C4-2B (cell line): ENCODE results near the gene NKG7.

Experiments
- H3K27ac ChIP-seq: fragments of 450-650 bp; 2 replicates; pipeline ENCODE4 v1.5.1; 2017
- CTCF ChIP-seq: fragments of 450-650 bp; conservative IDR thresholded peaks from 2 replicates; pipeline ENCODE4 v1.5.1; 2017; ENCODE audit warnings: mild to moderate bottlenecking
- ZFX ChIP-seq: fragments of 450-650 bp; IDR thresholded peaks from 2 replicates; pipeline ENCODE4 v1.6.1; 2017

The NKG7 gene

GRCh38 chr19:51396175-51396574 is 23.7 kb upstream of the NKG7 start:
- TF ChIP-seq ZFX = no peak
- no peak for TF ChIP-seq CTCF
- no peak overlapping the region for H3K27ac ChIP-seq

GRCh38 chr19:51394050-51394836 is 21.8 kb upstream of the NKG7 start:
- TF ChIP-seq CTCF = no peak
- TF ChIP-seq ZFX = no peak
- H3K27ac ChIP-seq = peak overlapping the region; percentile 75

GRCh38 chr19:51392701-51393100 is 20.2 kb upstream of the NKG7 start:
- no peak for TF ChIP-seq ZFX
- TF ChIP-seq CTCF = no peak
- H3K27ac ChIP-seq = no peak overlapping the region

GRCh38 chr19:51391073-51391611 is 18.7 kb upstream of the NKG7 start:
- TF ChIP-seq ZFX (no peak), CTCF (no peak)
- no peak overlapping the region for H3K27ac ChIP-seq

GRCh38 chr19:51389143-51389542 is 16.7 kb upstream of the NKG7 start:
- no peak for TF ChIP-seq ZFX
- no peak for TF ChIP-seq CTCF
- no peak overlapping the region for H3K27ac ChIP-seq

GRCh38 chr19:51387924-51388389 is 15.5 kb upstream of the NKG7 start, which contains the start of gene LIM2:
Gene LIM2, minus strand, starts transcription at chr19:51387974. Its CDS starts 531 bp downstream, at chr19:51387443.
- TF ChIP-seq CTCF (no peak), ZFX (no peak)
- H3K27ac ChIP-seq = no peak within 1 kb of the TSS

GRCh38 chr19:51386882-51387520 is 14.5 kb upstream of the NKG7 start:
- TF ChIP-seq ZFX (no peak), CTCF (no peak)
- no peak overlapping the region for H3K27ac ChIP-seq
